Liver (tissue), 9 donors: ENCODE measurements around the gene ACOT11. TPM values are rescaled to one million over a fixed set of nuclear protein-coding genes. Genes with fewer than 3 reads are reported as not detected.

Experiments used
- DNase-seq: peaks from one replicate; pipeline ENCODE4 v3.0.0-alpha.2; 2017; ENCODE audit warnings: low spot score
- H3K27ac ChIP-seq, 2 donors: one replicate each; pipeline ENCODE4 v1.7.0; 2013; ENCODE audit warnings: inconsistent platforms in 2 of 2, low read length in 2 of 2, control low read depth in 1 of 2, low read depth in 1 of 2, mild to moderate bottlenecking in 1 of 2
- H3K27me3 ChIP-seq, 4 donors: one replicate each; pipeline versions ENCODE4 v1.6.1 to v1.7.0; 2013; ENCODE audit warnings: low read length in 3 of 4, inconsistent platforms in 1 of 4, mild to moderate bottlenecking in 1 of 4, moderate library complexity in 1 of 4; ENCODE audit not compliant: control insufficient read depth in 4 of 4, insufficient read depth in 4 of 4
- H3K36me3 ChIP-seq, 4 donors: one replicate each; pipeline versions ENCODE4 v1.6.1 to v1.7.0; 2013; ENCODE audit warnings: low read length in 3 of 4, mild to moderate bottlenecking in 3 of 4, low read depth in 1 of 4, moderate library complexity in 1 of 4; ENCODE audit not compliant: control insufficient read depth in 4 of 4, insufficient read depth in 3 of 4
- H3K4me1 ChIP-seq, 4 donors: one replicate each; pipeline versions ENCODE4 v1.6.1 to v1.7.0; 2013; ENCODE audit warnings: low read length in 3 of 4, mild to moderate bottlenecking in 3 of 4, moderate library complexity in 1 of 4; ENCODE audit not compliant: control insufficient read depth in 4 of 4, insufficient read depth in 4 of 4
- H3K4me3 ChIP-seq, 3 donors: one replicate each; pipeline versions ENCODE4 v1.6.1 to v1.7.0; 2013; ENCODE audit warnings: low read length in 3 of 3, control low read depth in 1 of 3, low read depth in 1 of 3, mild to moderate bottlenecking in 1 of 3
- H3K9ac ChIP-seq, 2 donors: one replicate each; pipeline ENCODE4 v1.7.0; 2013; ENCODE audit warnings: low read length in 2 of 2, mild to moderate bottlenecking in 2 of 2, moderate library complexity in 2 of 2, control low read depth in 1 of 2, low read depth in 1 of 2
- H3K9me3 ChIP-seq, 4 donors: one replicate each; pipeline versions ENCODE4 v1.6.1 to v1.7.0; 2013; ENCODE audit warnings: low read length in 3 of 4; ENCODE audit not compliant: control insufficient read depth in 4 of 4
- ATF3 ChIP-seq: IDR thresholded peaks from 2 replicates; pipeline ENCODE4 v1.6.1; 2016; ENCODE audit warnings: antibody characterized with exemption
- CTCF ChIP-seq: fragments of 150-350 bp; IDR thresholded peaks from 2 replicates; pipeline ENCODE4 v1.5.1; 2017; ENCODE audit warnings: improper control_type of control experiment, low read depth, low read length; ENCODE audit not compliant: missing input control
- EGR1 ChIP-seq, 2 donors: IDR thresholded peaks; 2 replicates each; pipeline ENCODE4 v1.6.1; 2016 to 2018; ENCODE audit warnings: antibody characterized with exemption in 2 of 2, low read depth in 2 of 2
- FOXA1 ChIP-seq: IDR thresholded peaks from 2 replicates; pipeline ENCODE4 v1.6.1; 2016; ENCODE audit warnings: antibody characterized with exemption
- FOXA2 ChIP-seq: IDR thresholded peaks from 2 replicates; pipeline ENCODE4 v1.6.1; 2016; ENCODE audit warnings: antibody characterized with exemption
- GABPA ChIP-seq, 2 donors: IDR thresholded peaks in 1 of 2; conservative IDR thresholded peaks in 1 of 2; 2 replicates each; pipeline ENCODE4 v1.6.1; 2016; ENCODE audit warnings: antibody characterized with exemption in 2 of 2, mild to moderate bottlenecking in 1 of 2, moderate library complexity in 1 of 2
- HNF4A ChIP-seq, 2 donors: conservative IDR thresholded peaks; 2 replicates each; pipeline ENCODE4 v1.6.1; 2016; ENCODE audit warnings: antibody characterized with exemption in 2 of 2, mild to moderate bottlenecking in 2 of 2
- HNF4G ChIP-seq: IDR thresholded peaks from 2 replicates; pipeline ENCODE4 v1.6.1; 2016; ENCODE audit warnings: antibody characterized with exemption
- JUND ChIP-seq, 2 donors: IDR thresholded peaks; 2 replicates each; pipeline ENCODE4 v1.6.1; 2016; ENCODE audit warnings: antibody characterized with exemption in 2 of 2
- MAX ChIP-seq: IDR thresholded peaks from 2 replicates; pipeline ENCODE4 v1.6.1; 2016; ENCODE audit warnings: antibody characterized with exemption
- NR2F2 ChIP-seq: IDR thresholded peaks from 2 replicates; pipeline ENCODE4 v1.6.1; 2016; ENCODE audit warnings: antibody characterized with exemption
- REST ChIP-seq: IDR thresholded peaks from 2 replicates; pipeline ENCODE4 v1.6.1; 2016; ENCODE audit warnings: antibody characterized with exemption, mild to moderate bottlenecking
- RXRA ChIP-seq, 2 donors: IDR thresholded peaks; 2 replicates each; pipeline ENCODE4 v1.6.1; 2017 to 2018; ENCODE audit warnings: antibody characterized with exemption in 2 of 2, mild to moderate bottlenecking in 1 of 2
- TAF1 ChIP-seq: conservative IDR thresholded peaks from 2 replicates; pipeline ENCODE4 v1.6.1; 2016; ENCODE audit warnings: antibody characterized with exemption, mild to moderate bottlenecking
- YY1 ChIP-seq: IDR thresholded peaks from 2 replicates; pipeline ENCODE4 v1.6.1; 2016; ENCODE audit warnings: antibody characterized with exemption, mild to moderate bottlenecking
- ZBTB33 ChIP-seq: IDR thresholded peaks from 2 replicates; pipeline ENCODE4 v1.6.1; 2016; ENCODE audit warnings: antibody characterized with exemption
- WGBS: extraction: QIAGEN DNeasy Blood & Tissue Kit; methylation state at CpG from one replicate; pipeline ENCODE4 v1.1.7; 2013; 5-methylcytosine and 5-hydroxymethylcytosine counted together
- polyA plus RNA-seq, 2 donors: library from polyadenylated mRNA; stranded (reverse) in 1 of 2; unstranded in 1 of 2; fragments of 200-250 nt in 1 of 2; fragments of >200 nt in 1 of 2; fragmentation: Nextera tagmentation in 1 of 2; extraction: Ambion mirVana in 1 of 2; gene quantifications; one replicate each; pipeline versions ENCODE4 v1.2.1 to v1.2.3, GENCODE V29; 2013 to 2015
- total RNA-seq, 2 donors: library from RNA; depleted of rRNA; stranded (reverse); fragments of >200 nt; gene quantifications; one replicate each; pipeline ENCODE4 v1.2.3, GENCODE V29; 2014
- donor health status: healthy.
- donor health status: healthy.
- donor health status: healthy.
- donor health status: healthy.
- donor health status: healthy.

The ACOT11 gene
- total and polyA plus RNA-seq, 4 donors, result 0.13 to 1.1 (median 0.50) TPM

- Histone ChIP-seq H3K4me3 (no peak overlapping the region), H3K9me3 (peaks cover 0 to 2% (median 0%) of the 10 kb centered on the region in 4 donors), H3K4me1 (no peaks in the 10 kb centered on the region), H3K36me3 (no peaks in the 10 kb centered on the region), H3K27me3 (no peaks in the 10 kb centered on the region), H3K27ac (no peak overlapping the region), H3K9ac (no peak overlapping the region)
- TF ChIP-seq JUND (IDR thresholded peaks at IDR 0.05), result no peak
- TF ChIP-seq REST, result no peak
- TF ChIP-seq YY1, result no peak
- no peak for TF ChIP-seq ZBTB33
- no peak for TF ChIP-seq FOXA2
- TF ChIP-seq MAX, result no peak
- no peak for TF ChIP-seq GABPA (IDR thresholded peaks at IDR 0.05 in 1 of 2, conservative IDR thresholded peaks at IDR 0.05 in 1 of 2)
- TF ChIP-seq ATF3, result no peak
- TF ChIP-seq CTCF, result no peak
- no peak for TF ChIP-seq RXRA (IDR thresholded peaks at IDR 0.05)
- TF ChIP-seq HNF4A (conservative IDR thresholded peaks at IDR 0.05), result no peak
- TF ChIP-seq TAF1, result no peak
- TF ChIP-seq NR2F2, result no peak
- no peak for TF ChIP-seq EGR1 (IDR thresholded peaks at IDR 0.05; ENCODE audit: low read depth in 2 of 2)
- 93% methylated on average over 7 of the region's 7 CpGs for WGBS
- DNase-seq, result no peak
Measured at GRCh38 chr1:54558434-54559030, 10.5 kb downstream of the ACOT11 start.

GRCh38 chr1:54559111-54559548 lies 11.1 kb downstream of the ACOT11 start:
- WGBS, result 88% methylated on average over 9 of the region's 9 CpGs
- TF ChIP-seq FOXA1 (no peak), NR2F2 (no peak), JUND (IDR thresholded peaks at IDR 0.05) (no peak), RXRA (IDR thresholded peaks at IDR 0.05) (no peak), REST (no peak), HNF4A (conservative IDR thresholded peaks at IDR 0.05) (no peak), HNF4G (no peak), GABPA (IDR thresholded peaks at IDR 0.05 in 1 of 2, conservative IDR thresholded peaks at IDR 0.05 in 1 of 2) (no peak)
- H3K27ac ChIP-seq, result no peak overlapping the region
- peaks cover 0 to under 1% (median 0%) of the 10 kb centered on the region in 4 donors for H3K4me1 ChIP-seq
- H3K27me3 ChIP-seq, result no peaks in the 10 kb centered on the region
- H3K9ac ChIP-seq, result no peak overlapping the region
- H3K36me3 ChIP-seq, result no peaks in the 10 kb centered on the region
- H3K4me3 ChIP-seq, result no peak overlapping the region
- H3K9me3 ChIP-seq, result peaks cover 0 to 2% (median 0%) of the 10 kb centered on the region in 4 donors
- DNase-seq, result no peak
